IPS-18a (cell line): ENCODE measurements around the gene SAMMSON.

ENCODE experiments used
- H3K27ac ChIP-seq: one replicate; pipeline ENCODE4 v1.5.1; 2013; ENCODE audit warnings: low read length
- H3K27me3 ChIP-seq: one replicate; pipeline ENCODE4 v1.6.1; 2013; ENCODE audit warnings: mild to moderate bottlenecking, low read length; ENCODE audit not compliant: control insufficient read depth, insufficient read depth
- H3K36me3 ChIP-seq: one replicate; pipeline ENCODE4 v1.6.1; 2013; ENCODE audit warnings: low read depth, low read length; ENCODE audit not compliant: control insufficient read depth
- H3K4me1 ChIP-seq: one replicate; pipeline ENCODE4 v1.6.1; 2013; ENCODE audit warnings: low read depth, low read length; ENCODE audit not compliant: control insufficient read depth
- H3K4me3 ChIP-seq: one replicate; pipeline ENCODE4 v1.5.1; 2013; ENCODE audit warnings: low read length
- H3K9ac ChIP-seq: one replicate; pipeline ENCODE4 v1.6.1; 2013; ENCODE audit warnings: mild to moderate bottlenecking, low read length, moderate library complexity
- H3K9me3 ChIP-seq: one replicate; pipeline ENCODE4 v1.6.1; 2013; ENCODE audit warnings: low read depth, low read length; ENCODE audit not compliant: control insufficient read depth

The SAMMSON gene

DNA sequence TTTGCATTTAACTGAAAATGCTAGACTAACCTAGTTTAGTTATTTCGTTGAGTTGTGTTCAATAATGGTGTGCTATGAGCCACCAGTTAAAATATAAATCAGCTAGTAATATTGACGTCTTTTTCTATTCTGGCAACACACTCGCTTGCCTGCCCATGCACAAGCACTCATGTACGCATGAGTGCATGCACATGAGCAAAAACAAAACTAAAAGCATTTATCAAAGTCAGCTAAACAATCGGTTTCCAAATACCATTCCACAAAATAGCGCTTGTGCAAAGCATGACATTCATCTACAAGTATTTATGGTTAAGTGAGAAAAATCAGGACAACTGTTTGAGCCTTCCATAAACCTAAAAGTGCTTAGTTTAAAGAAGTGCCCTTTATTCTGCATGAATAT is 13.1 kb upstream of the SAMMSON start:
- Histone ChIP-seq H3K9ac (no peak overlapping the region), H3K4me1 (no peaks in the 10 kb centered on the region), H3K27me3 (peaks cover 22% of the 10 kb centered on the region), H3K4me3 (no peak overlapping the region), H3K9me3 (no peaks in the 10 kb centered on the region), H3K27ac (no peak overlapping the region), H3K36me3 (no peaks in the 10 kb centered on the region)

DNA sequence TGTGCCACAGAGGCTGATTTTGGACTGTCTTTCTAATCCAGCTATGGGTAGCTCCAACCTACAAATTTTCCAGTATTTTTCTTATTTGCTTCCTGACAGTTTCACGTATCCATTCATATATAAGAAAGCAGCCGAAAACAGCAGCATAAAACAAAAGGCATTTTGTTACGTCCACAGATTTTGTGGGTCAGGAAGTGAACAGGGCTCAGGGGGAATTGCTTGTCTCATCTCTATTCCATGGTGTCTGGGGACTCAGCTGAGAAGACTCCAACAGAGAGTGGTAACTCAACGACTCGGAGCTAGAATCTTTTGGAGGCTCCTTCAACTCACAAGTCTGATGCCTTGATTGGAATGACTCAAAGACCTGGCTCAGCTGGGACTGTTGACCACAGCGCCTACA is 11.7 kb upstream of the SAMMSON start:
- Histone ChIP-seq H3K9ac (no peak overlapping the region), H3K27me3 (peaks cover 14% of the 10 kb centered on the region), H3K27ac (no peak overlapping the region), H3K9me3 (no peaks in the 10 kb centered on the region), H3K36me3 (no peaks in the 10 kb centered on the region), H3K4me3 (no peak overlapping the region), H3K4me1 (no peaks in the 10 kb centered on the region)

DNA sequence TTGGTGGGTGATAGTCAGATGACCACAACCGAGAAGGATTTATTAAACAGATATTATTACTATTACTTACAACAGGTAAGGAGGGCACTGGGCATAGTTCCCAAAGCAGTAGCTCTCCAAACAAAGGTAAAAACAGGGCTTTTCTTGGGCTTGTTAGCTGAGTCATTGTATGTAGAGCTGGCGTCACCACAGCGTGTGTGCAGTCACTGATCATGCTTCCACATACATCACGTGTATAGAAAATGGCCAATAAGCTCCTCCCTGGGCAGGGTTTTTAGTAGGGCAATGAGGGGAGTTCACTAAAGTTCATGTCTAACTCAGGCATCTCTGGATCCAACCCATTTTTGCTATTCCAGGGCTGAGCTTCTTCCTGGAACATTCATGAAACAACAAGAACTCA is 5.8 kb upstream of the SAMMSON start:
- H3K4me3 ChIP-seq = no peak overlapping the region
- H3K27me3 ChIP-seq = no peaks in the 10 kb centered on the region
- H3K9me3 ChIP-seq = no peaks in the 10 kb centered on the region
- no peaks in the 10 kb centered on the region for H3K4me1 ChIP-seq
- H3K9ac ChIP-seq = no peak overlapping the region
- no peak overlapping the region for H3K27ac ChIP-seq
- H3K36me3 ChIP-seq = no peaks in the 10 kb centered on the region

DNA sequence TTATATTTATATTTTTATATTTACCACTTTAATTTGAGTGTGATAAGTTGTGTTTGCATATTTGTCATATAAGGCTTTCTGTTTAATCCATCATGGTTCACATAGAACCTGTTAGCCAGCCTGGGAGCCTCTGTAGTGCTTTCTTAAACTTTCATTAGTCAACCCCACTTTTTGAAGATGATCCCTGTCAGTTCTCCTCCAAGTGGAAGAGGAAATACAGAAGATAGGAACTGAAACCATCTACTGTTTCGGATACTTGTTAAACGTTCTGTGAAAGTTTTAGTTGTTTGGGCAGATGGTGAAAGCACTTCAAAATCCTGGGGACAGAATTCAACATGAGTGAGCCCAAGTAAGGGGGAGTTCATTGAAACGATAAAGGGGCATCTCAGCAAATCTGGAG is 4.6 kb upstream of the SAMMSON start:
- H3K4me3 ChIP-seq = no peak overlapping the region
- no peaks in the 10 kb centered on the region for H3K27me3 ChIP-seq
- H3K4me1 ChIP-seq = no peaks in the 10 kb centered on the region
- no peak overlapping the region for H3K27ac ChIP-seq
- no peak overlapping the region for H3K9ac ChIP-seq
- no peaks in the 10 kb centered on the region for H3K9me3 ChIP-seq
- H3K36me3 ChIP-seq = no peaks in the 10 kb centered on the region

DNA sequence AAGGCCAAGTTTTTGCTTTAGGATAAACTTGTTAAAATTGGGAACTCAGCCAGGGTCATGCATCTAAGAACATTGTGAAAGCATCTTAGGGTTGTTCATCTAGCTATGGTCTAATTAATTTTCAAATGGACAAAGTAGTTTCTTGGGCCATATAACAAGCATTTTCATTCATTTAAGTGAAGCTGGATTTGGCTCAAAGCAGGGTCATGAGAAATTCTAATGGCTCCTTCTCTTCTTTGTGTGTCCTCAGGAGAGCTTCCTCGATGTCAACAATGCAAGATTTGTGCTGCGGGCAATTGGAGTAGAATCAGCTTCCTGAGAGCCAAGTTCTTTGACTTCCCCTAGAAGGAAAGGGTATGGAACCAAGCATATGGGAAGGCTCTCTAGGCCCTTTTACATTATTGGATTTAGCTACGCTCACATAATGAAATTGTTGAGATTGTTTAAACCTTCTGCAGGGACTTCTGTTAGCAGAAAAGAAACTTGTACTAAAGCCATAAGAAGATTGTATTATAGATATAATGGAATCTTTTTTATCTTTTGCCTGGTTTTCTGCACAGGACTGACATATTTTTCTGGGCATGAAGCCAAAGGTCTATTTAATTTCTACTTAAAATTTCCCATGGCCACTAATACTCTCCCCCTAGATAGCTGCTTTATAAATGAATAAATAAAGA is 1.8 kb upstream of the SAMMSON start:
- Histone ChIP-seq H3K27me3 (no peaks in the 10 kb centered on the region), H3K4me3 (no peak overlapping the region), H3K4me1 (no peaks in the 10 kb centered on the region), H3K27ac (no peak overlapping the region), H3K9ac (no peak overlapping the region), H3K9me3 (no peaks in the 10 kb centered on the region), H3K36me3 (no peaks in the 10 kb centered on the region)

DNA sequence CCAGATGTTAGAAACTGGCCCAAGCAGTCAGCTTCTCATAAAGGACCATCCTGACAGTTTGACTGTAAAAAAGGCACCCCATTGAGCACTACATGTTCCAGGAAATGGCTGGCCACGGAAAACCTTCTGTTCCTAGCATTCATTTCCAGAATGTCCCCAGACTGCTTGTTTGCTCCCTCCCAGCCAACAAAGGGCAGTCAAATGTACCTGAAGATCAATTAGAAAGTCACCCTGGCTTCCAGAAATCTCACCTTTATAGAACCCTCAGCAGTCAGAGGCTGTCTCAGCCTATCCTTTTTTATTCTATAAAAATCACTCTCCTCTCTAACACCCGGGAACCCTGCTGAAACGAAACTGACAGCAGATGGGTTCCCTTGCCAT is 784 bp upstream of the SAMMSON start:
- Histone ChIP-seq H3K9me3 (no peaks in the 10 kb centered on the region), H3K27me3 (no peaks in the 10 kb centered on the region), H3K9ac (no peak overlapping the region), H3K4me1 (no peaks in the 10 kb centered on the region), H3K27ac (no peak overlapping the region), H3K4me3 (no peak overlapping the region), H3K36me3 (no peaks in the 10 kb centered on the region)

GRCh38 chr3:70000028-70000410 is 486 bp downstream of the SAMMSON start:
- Histone ChIP-seq H3K9me3 (no peaks in the 10 kb centered on the region), H3K9ac (no peak overlapping the region), H3K27me3 (no peaks in the 10 kb centered on the region), H3K4me3 (no peak overlapping the region), H3K4me1 (no peaks in the 10 kb centered on the region), H3K36me3 (no peaks in the 10 kb centered on the region), H3K27ac (no peak overlapping the region)

DNA sequence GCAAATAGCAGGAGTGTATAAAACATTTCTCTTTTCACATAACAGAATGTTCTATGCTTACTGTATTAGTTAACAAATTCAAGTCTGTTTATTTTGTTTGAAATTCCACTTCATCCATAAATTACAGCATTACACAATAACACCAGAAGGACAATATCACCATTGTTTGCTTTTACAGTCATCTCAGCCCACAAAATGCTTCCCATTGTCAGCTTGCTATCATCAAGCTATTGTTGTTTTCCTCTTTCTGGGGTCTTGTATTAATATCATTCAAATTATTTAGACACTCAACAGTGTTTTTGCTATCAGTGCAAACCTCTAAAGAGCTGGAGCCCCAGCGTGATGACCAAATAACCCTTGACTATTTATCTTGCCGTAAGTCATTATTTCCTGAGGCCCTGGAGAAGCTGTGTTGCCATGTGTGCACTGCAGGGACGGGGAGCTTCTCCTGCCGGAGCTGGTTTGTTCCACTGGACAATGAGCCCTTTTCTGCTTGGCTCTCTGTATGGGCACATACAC is 1.1 kb downstream of the SAMMSON start:
- no peaks in the 10 kb centered on the region for H3K9me3 ChIP-seq
- H3K36me3 ChIP-seq = no peaks in the 10 kb centered on the region
- no peak overlapping the region for H3K4me3 ChIP-seq
- no peaks in the 10 kb centered on the region for H3K4me1 ChIP-seq
- no peak overlapping the region for H3K9ac ChIP-seq
- no peak overlapping the region for H3K27ac ChIP-seq
- H3K27me3 ChIP-seq = no peaks in the 10 kb centered on the region

GRCh38 chr3:70003119-70003518 is 3.6 kb downstream of the SAMMSON start:
- no peaks in the 10 kb centered on the region for H3K4me1 ChIP-seq
- no peak overlapping the region for H3K27ac ChIP-seq
- H3K36me3 ChIP-seq = no peaks in the 10 kb centered on the region

GRCh38 chr3:70006089-70006488 is 6.6 kb downstream of the SAMMSON start:
- no peak overlapping the region for H3K4me3 ChIP-seq
- no peaks in the 10 kb centered on the region for H3K27me3 ChIP-seq
- no peak overlapping the region for H3K27ac ChIP-seq
- no peak overlapping the region for H3K9ac ChIP-seq
- H3K9me3 ChIP-seq = no peaks in the 10 kb centered on the region
- no peaks in the 10 kb centered on the region for H3K4me1 ChIP-seq
- H3K36me3 ChIP-seq = no peaks in the 10 kb centered on the region

More at GRCh38 chr3:70003119-70003518, 3.6 kb downstream of the SAMMSON start:
- Histone ChIP-seq H3K4me3 (no peak overlapping the region), H3K9ac (no peak overlapping the region), H3K9me3 (no peaks in the 10 kb centered on the region), H3K27me3 (no peaks in the 10 kb centered on the region)

- no peaks in the 10 kb centered on the region for H3K36me3 ChIP-seq
- H3K4me1 ChIP-seq = no peaks in the 10 kb centered on the region
- no peak overlapping the region for H3K27ac ChIP-seq
- H3K27me3 ChIP-seq = no peaks in the 10 kb centered on the region
- no peak overlapping the region for H3K9ac ChIP-seq
- H3K9me3 ChIP-seq = no peaks in the 10 kb centered on the region
- H3K4me3 ChIP-seq = no peak overlapping the region
Measured at GRCh38 chr3:70010346-70010745, 10.8 kb downstream of the SAMMSON start.

DNA sequence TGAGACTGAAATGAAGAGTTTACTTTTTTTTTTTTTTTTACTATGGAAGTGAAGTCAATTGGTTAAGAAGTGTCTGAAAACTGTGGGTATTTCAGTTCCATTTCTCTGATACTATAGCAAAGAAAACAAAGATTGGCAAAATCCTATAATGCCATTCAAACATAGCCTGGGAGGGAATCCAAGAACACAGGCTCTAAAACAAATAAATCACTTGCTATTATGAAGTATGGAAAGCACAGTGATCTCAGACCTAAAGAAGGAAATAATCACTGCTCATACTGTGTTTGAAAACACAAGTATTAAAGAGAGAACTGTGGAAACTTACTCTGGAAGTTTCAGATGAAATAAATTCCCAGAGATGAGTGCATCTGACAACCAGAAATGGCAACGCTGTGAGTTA is 12.0 kb downstream of the SAMMSON start:
- Histone ChIP-seq H3K9me3 (no peaks in the 10 kb centered on the region), H3K27me3 (no peaks in the 10 kb centered on the region), H3K4me1 (no peaks in the 10 kb centered on the region), H3K4me3 (no peak overlapping the region), H3K36me3 (no peaks in the 10 kb centered on the region), H3K27ac (no peak overlapping the region), H3K9ac (no peak overlapping the region)
